Activated CD4-positive, alpha-beta T cell treated with anti-CD3 and anti-CD28 coated beads, Interleukin-2, amount 50 U/mL, for 48 hours (primary cell): ENCODE data around the gene GATAD2B.

Experiments used
- DNase-seq, 2 experiments: peaks; one replicate each; pipeline ENCODE4 v3.0.0-alpha.2; 2020

The GATAD2B gene

GRCh38 chr1:153951183-153951582 lies 28.4 kb upstream of the GATAD2B start:
- DNase-seq, result no peak

- peak; percentile 76 to 79 for DNase-seq
These were observed 24.0 kb upstream of the GATAD2B start, which contains the start of gene DENND4B for GRCh38 chr1:153946622-153947241. Gene DENND4B, minus strand, starts transcription at chr1:153946718. Its CDS starts 2,344 bp downstream, at chr1:153944374.

DNA sequence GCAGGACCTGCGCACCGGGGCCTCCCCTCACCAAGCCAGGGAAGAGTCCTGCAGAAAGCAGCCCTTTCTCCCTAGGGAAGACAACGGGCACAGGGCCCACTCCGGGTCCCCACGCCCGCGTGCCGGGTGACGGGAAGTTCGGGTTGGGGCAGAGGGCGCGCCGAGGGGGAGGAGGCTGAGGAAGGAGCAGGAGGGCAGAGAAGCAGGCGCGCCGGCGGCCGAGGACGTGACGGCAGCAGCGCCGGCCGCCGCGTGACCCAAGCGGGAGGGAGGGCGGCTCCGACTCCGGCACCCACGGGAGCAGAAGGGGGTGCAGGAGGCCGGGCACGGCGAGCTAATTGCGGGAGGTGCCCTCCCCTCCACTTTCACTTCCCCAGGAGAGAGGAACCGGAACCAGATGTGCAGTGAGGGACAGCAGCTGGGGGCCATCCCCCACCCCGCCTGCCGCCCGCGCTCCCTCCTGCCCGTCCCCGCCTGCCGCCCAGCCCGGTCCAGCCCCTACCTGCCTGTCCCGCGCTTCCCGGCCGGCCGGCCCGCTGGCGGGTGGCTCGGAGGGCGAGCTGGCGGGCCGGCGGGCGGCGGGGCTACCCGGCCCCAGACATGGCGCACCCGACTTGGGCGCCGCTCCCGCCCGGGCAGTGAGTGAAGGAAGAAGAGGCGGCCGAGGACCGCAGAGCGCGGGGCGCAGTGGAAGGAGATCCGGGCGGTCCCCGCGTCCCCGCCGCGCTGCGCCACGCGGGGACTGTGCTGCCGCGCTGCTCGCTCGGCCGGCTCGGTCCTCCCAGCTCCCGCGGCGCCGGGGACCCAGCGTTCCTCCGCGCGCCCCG lies 23.2 kb upstream of the GATAD2B start:
- peak; percentile 68 to 73 for DNase-seq

GRCh38 chr1:153945131-153945794 lies 22.5 kb upstream of the GATAD2B start:
- peak; percentile 73 to 78 for DNase-seq

GRCh38 chr1:153944827-153945117 lies 22.0 kb upstream of the GATAD2B start:
- no peak for DNase-seq

DNA sequence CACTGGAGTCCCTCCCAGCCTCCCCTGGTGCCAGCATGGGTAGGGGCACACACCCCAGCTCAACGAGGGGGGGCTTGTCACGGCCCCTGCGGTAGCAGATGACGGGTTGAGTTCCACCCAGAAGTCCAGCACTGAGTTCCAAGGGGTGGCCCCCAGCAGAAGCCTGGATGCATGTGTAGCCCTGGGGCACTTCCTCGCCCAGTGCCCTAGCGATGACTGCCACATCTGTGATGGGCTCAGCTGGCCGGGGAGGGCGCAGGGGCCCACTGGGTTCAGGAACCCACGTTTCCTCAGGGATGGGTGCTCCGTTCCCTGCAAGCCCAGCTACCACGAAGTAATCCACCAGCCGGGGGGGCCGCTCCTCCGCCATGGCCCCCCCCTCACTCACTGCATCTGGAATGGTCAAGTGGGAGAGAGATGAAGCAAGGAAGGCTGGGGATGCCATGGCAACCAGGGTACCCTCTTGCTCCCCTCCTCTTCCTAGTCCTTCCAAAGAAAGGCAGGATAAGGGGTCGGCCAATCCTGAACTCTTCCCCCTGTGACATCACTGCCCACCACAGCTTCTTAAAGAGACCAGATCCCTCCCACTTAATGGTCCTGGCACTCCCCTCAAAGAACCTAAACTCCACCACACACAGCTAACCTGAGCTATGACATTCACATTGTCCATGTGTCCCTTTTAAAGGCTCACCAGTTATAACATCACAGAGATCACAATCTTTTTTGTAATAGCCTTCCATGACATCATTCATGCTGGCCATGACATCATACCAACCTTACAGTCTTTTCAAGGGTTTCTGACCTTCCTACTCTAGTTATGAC lies 21.4 kb upstream of the GATAD2B start:
- no peak for DNase-seq

DNA sequence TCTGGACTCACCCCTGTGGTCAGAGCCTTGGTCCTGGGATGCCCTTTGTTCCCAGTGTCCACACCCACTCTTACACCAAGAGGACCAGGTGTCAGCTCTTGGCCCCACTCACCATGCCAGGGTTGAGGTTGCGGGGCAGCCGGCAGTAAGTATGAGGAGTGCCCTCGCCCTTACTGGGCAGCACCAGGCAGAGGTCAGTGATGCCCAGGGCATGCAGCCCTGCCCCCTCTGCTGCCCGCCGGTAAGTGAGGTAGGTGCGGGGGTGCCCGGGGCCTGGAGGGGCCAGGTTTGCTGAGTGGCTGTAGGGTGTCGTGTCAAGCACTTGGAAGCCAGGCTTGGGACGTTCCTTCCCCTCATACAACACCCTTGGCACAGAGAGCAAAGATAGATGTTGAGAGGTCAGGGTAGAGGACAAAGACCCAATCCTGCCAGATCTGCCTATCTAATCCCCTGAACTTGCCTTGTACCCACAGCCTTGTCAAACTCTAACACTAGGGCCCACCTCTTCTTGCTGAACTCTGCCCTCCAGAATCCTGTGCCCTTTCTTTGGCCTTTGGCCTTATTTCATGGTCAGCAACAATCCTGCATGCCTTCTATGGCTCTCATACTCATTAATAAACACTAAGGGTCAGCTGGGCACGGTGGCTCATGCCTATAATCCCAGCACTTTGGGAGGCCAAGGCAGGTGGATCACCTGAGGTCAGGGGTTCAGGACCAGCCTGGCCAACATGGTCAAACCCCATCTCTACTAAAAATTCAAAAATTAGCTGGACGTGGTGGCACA lies 20.2 kb upstream of the GATAD2B start:
- DNase-seq, result no peak

DNA sequence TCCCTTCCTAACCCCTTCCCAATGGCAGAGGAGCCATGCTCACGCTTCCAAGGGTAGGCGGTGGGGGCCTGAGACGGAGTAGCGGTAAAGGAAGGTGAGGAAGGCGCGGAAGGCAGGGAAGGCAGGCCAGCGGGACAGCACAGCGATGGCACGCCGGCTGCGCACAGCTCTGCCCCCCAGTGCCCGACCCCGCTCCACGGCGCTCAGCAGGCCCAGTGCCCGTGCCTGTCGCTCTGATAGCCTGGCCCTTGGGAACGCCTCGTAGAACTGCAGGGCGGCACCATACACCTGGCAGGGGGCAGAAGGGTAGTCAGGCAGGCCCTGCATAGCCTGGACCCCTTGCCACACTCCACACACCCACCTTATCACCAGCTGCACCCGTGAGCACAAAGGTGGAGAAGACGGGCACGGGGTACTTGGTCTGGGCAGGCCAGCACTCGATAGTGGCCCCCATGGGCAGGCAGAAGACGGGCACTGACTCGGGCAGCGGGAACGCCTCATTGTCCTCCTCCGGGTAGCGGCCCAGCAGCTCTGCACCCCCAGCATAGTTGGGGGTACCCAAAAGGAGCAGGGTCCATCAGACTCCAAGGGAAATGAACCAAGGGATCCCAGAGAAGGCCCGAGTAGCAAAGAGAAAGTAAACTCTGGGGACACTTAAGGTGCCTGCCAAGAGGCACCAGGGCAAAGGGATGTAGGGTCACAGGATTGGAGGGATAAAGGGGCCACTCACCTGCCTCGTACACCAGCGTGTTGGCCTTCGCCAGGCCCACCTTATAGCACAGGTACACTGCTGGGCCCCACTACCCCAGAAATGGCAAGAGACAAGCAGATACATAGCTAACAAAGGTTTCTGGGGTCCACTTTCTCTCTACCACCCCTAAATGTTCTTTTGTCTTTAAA lies 19.3 kb upstream of the GATAD2B start:
- DNase-seq, result no peak

GRCh38 chr1:153940756-153941155 lies 18.0 kb upstream of the GATAD2B start:
- DNase-seq, result no peak

DNA sequence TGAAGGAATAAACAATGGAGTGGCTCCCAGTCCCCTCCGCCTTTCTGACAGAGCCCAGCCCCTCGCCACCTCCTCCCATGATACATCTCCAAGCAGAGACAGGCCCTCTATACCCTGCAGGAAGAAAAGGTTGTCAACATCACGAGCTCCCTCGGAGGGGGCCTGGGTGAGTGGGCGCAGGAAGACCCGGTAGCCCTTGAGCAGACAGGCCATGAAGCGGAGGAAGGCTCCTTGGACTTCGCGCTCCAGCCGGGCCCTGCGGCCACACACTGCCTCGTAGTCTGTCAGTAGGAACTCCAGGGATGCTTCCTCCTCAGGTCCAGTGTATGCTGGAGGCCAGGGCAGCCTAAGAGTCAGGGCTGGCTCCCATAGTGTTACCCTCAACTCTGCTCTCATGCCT lies 16.7 kb upstream of the GATAD2B start:
- DNase-seq, result no peak

DNA sequence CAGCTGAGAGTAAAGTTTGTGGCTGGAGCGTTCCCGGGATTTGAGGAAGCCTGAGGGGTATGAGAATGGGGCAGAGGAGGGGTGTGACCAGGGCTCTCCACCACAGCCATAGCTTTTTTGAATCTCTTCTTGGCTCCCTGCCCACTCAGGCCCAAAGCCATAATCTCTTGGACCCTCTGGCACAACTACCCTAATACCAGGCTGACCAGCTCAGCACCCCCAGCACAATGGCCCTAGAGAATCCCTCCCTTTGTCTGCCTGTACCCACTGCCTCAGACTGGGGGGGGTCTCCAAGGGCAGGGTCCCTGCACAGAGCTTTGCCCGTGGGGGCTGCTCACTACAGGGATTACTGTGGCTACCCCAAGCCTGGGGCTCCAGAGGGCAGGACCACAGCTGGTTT lies 16.2 kb upstream of the GATAD2B start:
- DNase-seq, result no peak

DNA sequence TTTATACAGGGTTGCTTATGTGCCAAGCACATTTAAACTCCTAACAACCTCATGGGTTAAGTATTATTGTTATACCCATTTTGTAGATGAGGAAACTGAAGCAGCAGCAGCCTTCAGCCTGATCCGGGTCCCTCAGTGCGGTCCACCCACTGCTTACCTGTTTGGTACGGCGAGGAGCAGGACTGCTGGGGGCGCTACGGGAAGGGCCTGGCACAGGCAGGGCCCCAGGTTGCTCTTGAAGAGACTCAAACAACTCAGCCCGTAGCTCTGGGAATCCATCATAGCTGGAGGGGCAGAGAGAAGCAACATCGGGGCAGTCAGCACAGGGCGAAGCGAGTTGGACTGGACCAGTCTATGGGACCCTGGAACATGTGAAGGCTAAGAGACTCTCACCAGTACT lies 14.6 kb upstream of the GATAD2B start:
- DNase-seq, result no peak

- DNase-seq, result no peak
These were observed 13.4 kb upstream of the GATAD2B start for GRCh38 chr1:153936011-153936802.

- DNase-seq, result no peak
These were observed 12.0 kb upstream of the GATAD2B start for GRCh38 chr1:153934746-153935145.

DNA sequence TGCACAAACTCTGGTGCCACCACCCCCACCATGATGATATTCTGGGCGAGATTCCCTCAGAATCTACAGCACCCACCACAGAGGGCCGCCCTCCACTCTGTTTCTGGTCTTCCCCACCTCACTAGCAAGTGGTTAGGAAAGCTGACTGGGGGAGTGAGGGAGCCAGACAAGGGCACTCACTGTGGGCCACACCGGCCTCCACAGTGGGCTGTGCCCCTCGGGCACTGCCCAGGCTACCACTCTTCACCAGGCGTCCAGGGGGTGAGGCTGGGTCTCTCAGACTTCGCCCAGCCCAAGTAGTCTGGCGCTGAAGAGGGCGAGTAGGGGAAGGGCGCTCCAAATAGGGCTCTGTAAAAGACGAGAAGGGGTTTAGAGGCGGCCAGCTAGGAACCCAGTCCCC lies 11.2 kb upstream of the GATAD2B start:
- DNase-seq, result no peak

DNA sequence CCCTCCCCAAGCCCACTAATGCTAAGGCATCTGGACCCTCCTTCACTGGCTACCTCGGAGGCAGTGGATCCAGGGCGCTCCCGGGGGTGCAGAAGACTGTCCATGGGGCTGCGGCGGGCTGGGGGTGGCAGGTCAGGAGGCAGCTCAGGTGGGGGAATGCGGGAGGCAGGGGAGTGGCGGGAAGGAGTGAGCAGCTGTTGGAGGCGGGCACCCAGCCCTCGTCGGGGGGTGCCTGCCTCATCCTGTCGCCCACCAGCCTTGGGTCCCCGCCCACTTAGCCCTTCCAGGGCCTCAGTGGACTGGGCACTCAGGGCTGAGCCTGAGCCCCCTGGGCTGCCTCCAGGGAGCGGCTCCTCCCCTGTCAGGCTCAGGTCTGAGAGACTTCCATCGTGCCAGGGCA lies 10.7 kb upstream of the GATAD2B start:
- DNase-seq, result no peak

DNA sequence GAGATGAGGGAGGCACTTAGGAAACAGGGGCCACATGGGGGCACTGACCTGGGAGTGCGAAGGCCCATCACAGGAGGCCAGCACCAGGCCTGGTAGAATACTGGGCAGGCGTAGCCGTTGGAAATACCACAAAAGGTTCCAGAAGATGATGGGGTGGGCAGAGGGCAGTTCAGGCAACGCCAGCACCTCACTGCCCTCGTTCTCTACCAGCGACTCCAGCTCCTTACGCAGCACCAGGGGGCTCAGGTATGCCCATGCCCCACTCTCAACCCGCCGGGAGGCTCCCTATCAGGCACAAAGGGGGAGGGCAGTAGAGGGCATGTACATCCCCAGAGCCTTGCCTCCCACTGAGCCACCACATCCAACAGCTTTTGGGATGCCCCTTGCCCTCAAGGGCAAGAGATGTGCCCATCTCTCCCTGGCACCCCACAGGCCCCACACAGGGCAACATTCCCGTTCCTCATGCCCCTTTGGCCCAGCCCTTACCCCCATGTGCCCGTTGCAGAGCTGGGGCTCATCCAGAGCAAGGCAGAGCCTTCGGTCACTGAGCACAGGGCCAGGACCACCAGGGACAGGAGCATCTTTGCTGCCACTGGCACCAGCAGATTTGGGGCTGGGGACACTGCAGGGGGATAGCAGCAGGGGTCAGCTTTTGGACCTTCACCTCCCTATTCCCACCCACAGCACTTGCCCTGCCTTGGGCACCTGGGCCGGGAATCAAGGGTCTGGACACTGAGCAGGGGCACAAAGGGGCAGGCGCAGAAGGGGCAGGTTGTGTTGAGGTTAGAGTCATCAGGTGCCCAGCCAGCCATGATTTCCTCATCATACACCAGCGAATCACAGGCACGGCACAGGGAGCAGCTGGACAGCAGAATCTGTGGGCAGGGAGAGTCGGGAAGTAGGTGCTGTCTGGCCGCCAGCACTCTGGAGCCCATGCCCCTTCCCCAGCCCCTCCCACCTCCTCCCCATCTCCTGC lies 9.7 kb upstream of the GATAD2B start:
- DNase-seq, result no peak

GRCh38 chr1:153929981-153930948 lies 7.5 kb upstream of the GATAD2B start:
- no peak for DNase-seq
